ENCODE results near the gene SLC17A7. TPM values are rescaled to one million over a fixed set of nuclear protein-coding genes. Genes with fewer than 3 reads are reported as not detected.
A peak's percentile ranks its signal among the peaks of the same experiment; 100 is the strongest.

Gene SLC17A7
- total RNA-seq, 2 donors from 2014 or later: 0.59 to 0.67 TPM

DNA sequence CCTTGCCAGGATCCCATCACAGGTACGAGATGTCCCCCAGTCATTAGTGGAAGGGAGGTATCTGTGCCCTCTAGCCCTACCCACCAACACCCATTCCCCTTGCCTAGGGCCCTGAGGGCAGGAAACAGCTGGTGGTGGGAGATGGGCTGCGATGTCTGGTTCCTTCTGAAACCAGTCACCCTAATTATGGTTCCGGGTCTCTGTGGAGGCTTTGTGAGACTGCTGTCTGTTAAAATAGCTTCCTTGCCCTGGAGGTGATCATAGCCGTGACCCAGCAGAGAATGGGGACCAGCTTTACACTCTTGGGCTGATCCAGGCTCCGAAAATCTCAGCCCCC lies 17.2 kb upstream of the SLC17A7 start:
- Histone ChIP-seq H3K36me3 (peaks cover 4% of the 10 kb centered on the region), H3K4me3 (no peak overlapping the region), H3K27ac (peak overlapping the region in 1 of 2 donors; percentile 56), H3K9me3 (no peaks in the 10 kb centered on the region), H3K4me1 (peaks cover 0 to 13% of the 10 kb centered on the region in 2 donors), H3K27me3 (no peaks in the 10 kb centered on the region)
- no peak for TF ChIP-seq CTCF (IDR thresholded peaks at IDR 0.05)
- no peak for DNase-seq (ENCODE audit: low spot score)

DNA sequence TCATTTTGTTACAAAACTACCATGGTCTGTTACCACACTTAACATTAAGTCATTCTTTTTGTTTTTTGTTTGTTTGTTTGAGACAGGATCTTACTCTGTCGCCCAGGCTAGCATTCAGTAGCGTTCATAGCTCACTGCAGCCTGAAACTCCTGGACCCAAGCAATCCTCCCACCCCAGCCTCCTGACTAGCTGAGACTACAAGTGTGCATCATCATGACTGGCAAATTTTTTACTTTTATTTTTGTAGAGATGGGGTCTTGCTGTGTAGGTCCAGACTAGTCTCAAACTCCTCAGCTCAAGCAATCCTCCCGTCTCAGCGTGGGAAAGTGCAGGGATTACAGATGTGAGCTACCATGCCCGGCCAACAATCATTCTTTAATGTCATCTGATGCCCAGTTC lies 15.0 kb upstream of the SLC17A7 start:
- peaks cover 4% of the 10 kb centered on the region for H3K36me3 ChIP-seq
- H3K4me1 ChIP-seq: peaks cover 0 to 19% of the 10 kb centered on the region in 2 donors
- H3K27ac ChIP-seq: peak overlapping the region; percentile 57 to 61
- TF ChIP-seq CTCF (IDR thresholded peaks at IDR 0.05): no peak
- H3K4me3 ChIP-seq: no peak overlapping the region
- H3K27me3 ChIP-seq: no peaks in the 10 kb centered on the region
- no peak for DNase-seq (ENCODE audit: low spot score)
- no peaks in the 10 kb centered on the region for H3K9me3 ChIP-seq

DNA sequence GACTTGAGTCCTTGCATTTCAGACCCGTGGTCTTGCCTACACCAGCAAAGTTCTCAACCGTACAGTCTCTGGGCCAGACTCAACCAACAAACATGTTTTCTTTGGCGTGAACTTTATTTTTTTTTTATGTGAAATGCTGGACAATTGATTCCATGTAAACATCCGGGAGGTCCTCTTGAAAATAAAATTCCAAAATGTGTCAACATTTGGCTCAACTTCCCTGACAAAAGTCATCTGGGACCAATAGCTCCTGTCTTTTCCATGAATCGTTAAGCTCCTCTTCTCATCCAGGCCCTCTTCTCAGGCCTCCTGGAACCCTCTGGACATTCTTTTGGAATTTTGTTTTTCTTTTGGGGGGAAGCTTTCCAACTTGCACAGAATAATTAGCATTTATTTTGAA lies 14.4 kb upstream of the SLC17A7 start:
- H3K4me1 ChIP-seq: peaks cover 0 to 25% of the 10 kb centered on the region in 2 donors
- no peak for TF ChIP-seq CTCF (IDR thresholded peaks at IDR 0.05)

DNA sequence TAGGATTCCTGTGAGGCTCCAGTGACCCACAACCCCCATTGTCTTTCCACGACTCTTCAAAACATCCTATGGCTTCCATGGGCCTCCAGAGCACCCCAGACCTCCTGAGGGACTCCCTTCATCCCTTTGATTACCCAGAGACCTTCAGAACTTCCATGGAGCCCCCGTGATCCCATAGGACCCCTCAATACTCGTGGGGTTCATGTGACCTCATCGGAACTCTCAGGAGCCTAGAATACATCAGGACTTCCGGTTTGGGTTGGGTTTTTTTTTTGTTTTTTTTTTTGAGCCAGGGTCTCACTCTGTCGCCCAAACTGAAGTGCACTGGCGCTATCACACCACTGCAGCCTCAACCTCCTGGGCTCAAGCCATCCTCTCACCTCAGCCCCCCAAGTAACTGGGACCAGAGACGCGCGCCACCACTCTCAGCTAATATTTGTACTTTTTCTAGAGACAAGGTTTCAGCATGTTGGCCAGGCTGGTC lies 12.5 kb upstream of the SLC17A7 start:
- no peak for DNase-seq (ENCODE audit: low spot score)
- Histone ChIP-seq H3K27me3 (no peaks in the 10 kb centered on the region), H3K9me3 (no peaks in the 10 kb centered on the region), H3K27ac (peak overlapping the region; percentile 89 to 95), H3K36me3 (peaks cover 5% of the 10 kb centered on the region), H3K4me3 (peak overlapping the region; percentile 44 to 61), H3K4me1 (peaks cover 0 to 27% of the 10 kb centered on the region in 2 donors)
- TF ChIP-seq CTCF (IDR thresholded peaks at IDR 0.05): no peak

More for the DNA sequence above, 14.4 kb upstream of the SLC17A7 start:
- Histone ChIP-seq H3K27ac (peak overlapping the region; percentile 57 to 61), H3K27me3 (no peaks in the 10 kb centered on the region), H3K4me3 (no peak overlapping the region), H3K36me3 (peaks cover 4% of the 10 kb centered on the region), H3K9me3 (no peaks in the 10 kb centered on the region)
- DNase-seq (ENCODE audit: low spot score): no peak

GRCh38 chr19:49453013-49453756 lies 11.9 kb upstream of the SLC17A7 start, which contains the start of gene ALDH16A1:
TSS of gene ALDH16A1 (plus strand) at chr19:49453225. CDS start at chr19:49453332, 107 bp downstream.
- H3K27me3 ChIP-seq: no peaks in the 10 kb centered on the region
- TF ChIP-seq CTCF (IDR thresholded peaks at IDR 0.05): no peak
- peaks cover 5% of the 10 kb centered on the region for H3K36me3 ChIP-seq
- peaks cover 0 to 26% of the 10 kb centered on the region in 2 donors for H3K4me1 ChIP-seq
- peak within 1 kb of the TSS; percentile 65 to 82 for H3K4me3 ChIP-seq
- peak within 1 kb of the TSS; percentile 89 to 95 for H3K27ac ChIP-seq
- peak; percentile 98 for DNase-seq (ENCODE audit: low spot score)
- no peaks in the 10 kb centered on the region for H3K9me3 ChIP-seq
